Memory B cell (primary cell): ENCODE data around the gene HPX.
A peak's percentile ranks its signal among the peaks of the same experiment; 100 is the strongest.

ENCODE experiments used
- ATAC-seq: fragments of 150-1000 bp; cut with Tn5 transposase; 2 replicates; pipeline ENCODE4 v1.10.0; 2021; ENCODE audit warnings: low read depth, mild to moderate bottlenecking, moderate library complexity
- DNase-seq, 2 donors: peaks; one replicate each; pipeline ENCODE4 v3.0.0; 2022; ENCODE audit warnings: low spot score in 2 of 2
- H3K27ac Mint-ChIP-seq: one replicate; pipeline ENCODE4 v1.8.0; 2022; ENCODE audit warnings: mild to moderate bottlenecking, moderate library complexity, mixed read lengths
- H3K27me3 Mint-ChIP-seq: one replicate; pipeline ENCODE4 v1.8.0; 2022; ENCODE audit warnings: mixed read lengths
- H3K36me3 Mint-ChIP-seq: one replicate; pipeline ENCODE4 v1.8.0; 2022; ENCODE audit warnings: mild to moderate bottlenecking, mixed read lengths
- H3K4me1 Mint-ChIP-seq: one replicate; pipeline ENCODE4 v1.8.0; 2022; ENCODE audit warnings: mixed read lengths
- H3K4me3 Mint-ChIP-seq: one replicate; pipeline ENCODE4 v1.8.0; 2022; ENCODE audit warnings: mild to moderate bottlenecking, moderate library complexity, mixed read lengths
- H3K9me3 Mint-ChIP-seq: one replicate; pipeline ENCODE4 v1.8.0; 2022; ENCODE audit warnings: mixed read lengths

Gene HPX, protein sequence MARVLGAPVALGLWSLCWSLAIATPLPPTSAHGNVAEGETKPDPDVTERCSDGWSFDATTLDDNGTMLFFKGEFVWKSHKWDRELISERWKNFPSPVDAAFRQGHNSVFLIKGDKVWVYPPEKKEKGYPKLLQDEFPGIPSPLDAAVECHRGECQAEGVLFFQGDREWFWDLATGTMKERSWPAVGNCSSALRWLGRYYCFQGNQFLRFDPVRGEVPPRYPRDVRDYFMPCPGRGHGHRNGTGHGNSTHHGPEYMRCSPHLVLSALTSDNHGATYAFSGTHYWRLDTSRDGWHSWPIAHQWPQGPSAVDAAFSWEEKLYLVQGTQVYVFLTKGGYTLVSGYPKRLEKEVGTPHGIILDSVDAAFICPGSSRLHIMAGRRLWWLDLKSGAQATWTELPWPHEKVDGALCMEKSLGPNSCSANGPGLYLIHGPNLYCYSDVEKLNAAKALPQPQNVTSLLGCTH

DNA sequence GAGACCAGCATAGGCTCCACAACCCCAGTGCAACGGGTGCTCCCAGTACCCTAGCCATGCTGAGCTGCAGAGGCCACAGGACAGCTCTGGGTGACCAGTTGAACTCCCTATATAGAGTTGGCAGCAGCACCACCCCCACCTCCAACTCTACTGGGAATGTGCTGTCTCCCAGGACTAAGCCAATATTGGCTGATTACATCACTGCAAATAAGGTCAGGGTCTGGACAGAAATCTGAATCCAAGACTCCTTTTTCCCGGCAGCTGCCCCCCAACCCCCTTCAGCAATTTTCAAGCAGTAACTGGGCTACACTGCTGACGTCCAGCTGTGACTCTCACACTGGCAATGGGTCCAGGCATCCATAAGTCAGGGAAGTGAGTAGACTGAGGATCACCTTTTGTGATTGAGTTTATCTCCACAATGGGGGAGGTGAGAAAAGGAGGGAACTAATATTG is at the start of gene HPX:
Gene HPX, minus strand, starts transcription at position 82 of the 453 bp plus-strand sequence. Its CDS starts 24 bp downstream, at position 58.
- Mint-ChIP-seq H3K27ac (no peak within 1 kb of the TSS), H3K36me3 (no peaks in the 10 kb centered on the region), H3K4me3 (no peak within 1 kb of the TSS), H3K9me3 (no peaks in the 10 kb centered on the region), H3K4me1 (peaks cover under 1% of the 10 kb centered on the region), H3K27me3 (peaks cover under 1% of the 10 kb centered on the region)
- DNase-seq (no peak), ATAC-seq (no peak)

DNA sequence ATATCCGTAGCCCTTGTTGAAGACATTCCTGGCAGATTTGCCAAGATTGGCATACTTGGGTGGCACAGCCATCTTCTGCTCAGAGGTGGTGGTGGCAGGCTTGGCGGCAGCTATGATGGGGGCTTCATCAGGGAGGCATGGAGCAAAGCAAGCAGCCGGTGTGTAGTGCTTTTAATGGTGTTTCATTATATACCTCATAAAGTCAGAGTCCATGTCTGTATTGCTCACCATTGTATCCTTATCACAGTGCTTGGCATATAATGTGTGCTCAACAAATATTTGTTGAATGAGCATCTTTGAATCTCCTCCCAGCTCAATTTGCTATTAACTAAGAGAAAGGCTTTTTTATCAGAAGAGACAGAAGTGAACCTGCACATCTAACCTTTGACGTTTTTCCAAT is 48.5 kb upstream of the HPX start:
- no peaks in the 10 kb centered on the region for H3K9me3 Mint-ChIP-seq
- DNase-seq (no peak), ATAC-seq (no peak)
- H3K4me3 Mint-ChIP-seq, result no peak overlapping the region
- peaks cover 9% of the 10 kb centered on the region for H3K36me3 Mint-ChIP-seq
- H3K4me1 Mint-ChIP-seq, result peaks cover 11% of the 10 kb centered on the region
- no peak overlapping the region for H3K27ac Mint-ChIP-seq
- no peaks in the 10 kb centered on the region for H3K27me3 Mint-ChIP-seq

- ATAC-seq (no peak), DNase-seq (no peak)
- peaks cover 7% of the 10 kb centered on the region for H3K4me1 Mint-ChIP-seq
- H3K27me3 Mint-ChIP-seq, result no peaks in the 10 kb centered on the region
- H3K36me3 Mint-ChIP-seq, result peaks cover 9% of the 10 kb centered on the region
- H3K27ac Mint-ChIP-seq, result no peak overlapping the region
- H3K9me3 Mint-ChIP-seq, result no peaks in the 10 kb centered on the region
- H3K4me3 Mint-ChIP-seq, result no peak overlapping the region
These were observed 48.0 kb upstream of the HPX start for GRCh38 chr11:6488821-6489220.

- H3K9me3 Mint-ChIP-seq, result no peaks in the 10 kb centered on the region
- H3K27ac Mint-ChIP-seq, result peak overlapping the region; percentile 49
- ATAC-seq (no peak), DNase-seq (no peak)
- no peak overlapping the region for H3K4me3 Mint-ChIP-seq
- H3K27me3 Mint-ChIP-seq, result no peaks in the 10 kb centered on the region
- peaks cover 7% of the 10 kb centered on the region for H3K4me1 Mint-ChIP-seq
- peaks cover 11% of the 10 kb centered on the region for H3K36me3 Mint-ChIP-seq
These were observed 47.6 kb upstream of the HPX start for GRCh38 chr11:6488342-6488741.

DNA sequence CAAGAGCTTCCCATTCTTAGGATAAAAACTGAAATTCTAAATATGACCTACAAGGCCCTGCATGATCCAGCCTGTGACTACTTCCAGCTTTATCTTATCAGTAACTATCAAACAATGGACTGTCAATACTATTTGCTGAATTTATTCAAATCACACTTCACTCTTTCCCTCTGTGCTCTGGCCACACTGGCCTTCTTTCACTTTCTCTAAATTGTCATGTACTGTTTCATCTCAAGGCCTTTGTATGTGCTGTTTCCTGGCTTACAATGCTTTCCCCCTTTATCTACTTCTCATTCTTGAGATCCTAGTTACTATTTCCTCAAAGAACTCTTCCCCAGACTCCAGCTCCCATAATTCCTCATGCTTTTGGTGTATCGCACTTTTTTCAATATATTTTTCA is 46.2 kb upstream of the HPX start:
- peaks cover 9% of the 10 kb centered on the region for H3K4me1 Mint-ChIP-seq
- H3K27ac Mint-ChIP-seq, result no peak overlapping the region
- peaks cover 13% of the 10 kb centered on the region for H3K36me3 Mint-ChIP-seq
- H3K9me3 Mint-ChIP-seq, result no peaks in the 10 kb centered on the region
- ATAC-seq, result no peak
- no peak overlapping the region for H3K4me3 Mint-ChIP-seq
- DNase-seq, result no peak
- no peaks in the 10 kb centered on the region for H3K27me3 Mint-ChIP-seq

GRCh38 chr11:6486256-6486655 is 45.5 kb upstream of the HPX start:
- DNase-seq (no peak), ATAC-seq (no peak)
- H3K27ac Mint-ChIP-seq, result no peak overlapping the region
- H3K4me3 Mint-ChIP-seq, result no peak overlapping the region
- peaks cover 9% of the 10 kb centered on the region for H3K4me1 Mint-ChIP-seq
- no peaks in the 10 kb centered on the region for H3K9me3 Mint-ChIP-seq
- no peaks in the 10 kb centered on the region for H3K27me3 Mint-ChIP-seq
- peaks cover 9% of the 10 kb centered on the region for H3K36me3 Mint-ChIP-seq

- H3K27me3 Mint-ChIP-seq, result no peaks in the 10 kb centered on the region
- no peak overlapping the region for H3K27ac Mint-ChIP-seq
- ATAC-seq, result no peak
- H3K4me1 Mint-ChIP-seq, result peaks cover 14% of the 10 kb centered on the region
- DNase-seq, result no peak
- no peaks in the 10 kb centered on the region for H3K9me3 Mint-ChIP-seq
- H3K4me3 Mint-ChIP-seq, result no peak overlapping the region
- H3K36me3 Mint-ChIP-seq, result peaks cover 9% of the 10 kb centered on the region
These were observed 44.9 kb upstream of the HPX start for GRCh38 chr11:6485661-6486060.

DNA sequence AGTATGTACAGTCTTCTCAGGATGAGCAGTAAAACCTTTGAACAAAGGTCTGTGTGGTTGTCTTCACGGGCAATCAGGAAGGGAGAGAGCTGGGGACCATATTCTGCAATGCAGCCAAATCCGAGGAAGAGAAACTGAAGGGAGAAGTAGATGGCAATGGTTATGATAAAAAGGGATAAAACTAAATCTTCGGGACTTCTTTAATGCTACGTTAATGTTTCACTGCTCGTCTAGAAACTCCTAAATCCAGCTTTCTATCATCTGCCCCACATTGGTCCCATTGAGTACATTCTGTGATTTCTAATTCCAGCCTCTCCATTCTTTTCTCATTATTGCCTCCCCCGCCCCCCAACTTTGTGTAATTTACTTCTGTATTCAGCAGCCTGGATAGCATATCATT is 42.2 kb upstream of the HPX start:
- H3K27ac Mint-ChIP-seq, result peak overlapping the region; percentile 72
- no peaks in the 10 kb centered on the region for H3K9me3 Mint-ChIP-seq
- peaks cover 21% of the 10 kb centered on the region for H3K4me1 Mint-ChIP-seq
- H3K4me3 Mint-ChIP-seq, result peak overlapping the region; percentile 19
- DNase-seq, result no peak
- peaks cover 8% of the 10 kb centered on the region for H3K36me3 Mint-ChIP-seq
- ATAC-seq, result no peak
- H3K27me3 Mint-ChIP-seq, result no peaks in the 10 kb centered on the region

GRCh38 chr11:6482441-6482840 is 41.7 kb upstream of the HPX start:
- H3K27me3 Mint-ChIP-seq, result no peaks in the 10 kb centered on the region
- peaks cover 12% of the 10 kb centered on the region for H3K36me3 Mint-ChIP-seq
- H3K9me3 Mint-ChIP-seq, result no peaks in the 10 kb centered on the region
- H3K27ac Mint-ChIP-seq, result peak overlapping the region; percentile 72
- ATAC-seq (no peak), DNase-seq (no peak)
- peaks cover 21% of the 10 kb centered on the region for H3K4me1 Mint-ChIP-seq
- peak overlapping the region; percentile 93 for H3K4me3 Mint-ChIP-seq

DNA sequence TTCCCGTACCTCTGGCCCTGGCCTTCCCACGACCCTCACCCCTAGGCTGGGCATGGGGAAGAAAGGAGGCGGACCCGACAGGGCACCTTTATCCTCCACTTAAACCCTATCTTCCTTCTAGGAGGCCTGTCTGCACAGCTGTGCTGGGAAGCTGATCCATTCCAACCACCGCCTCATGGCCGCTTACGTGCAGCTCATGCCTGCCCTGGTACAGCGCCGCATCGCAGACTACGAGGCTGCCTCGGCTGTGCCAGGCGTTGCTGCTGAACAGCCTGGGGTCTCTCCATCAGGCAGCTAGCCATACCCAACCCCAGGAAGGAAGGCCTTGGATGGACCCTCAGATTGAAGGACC is 41.1 kb upstream of the HPX start:
- no peaks in the 10 kb centered on the region for H3K9me3 Mint-ChIP-seq
- peaks cover 12% of the 10 kb centered on the region for H3K36me3 Mint-ChIP-seq
- no peaks in the 10 kb centered on the region for H3K27me3 Mint-ChIP-seq
- peak overlapping the region; percentile 93 for H3K4me3 Mint-ChIP-seq
- H3K4me1 Mint-ChIP-seq, result peaks cover 21% of the 10 kb centered on the region
- H3K27ac Mint-ChIP-seq, result peak overlapping the region; percentile 98
- ATAC-seq (no peak), DNase-seq (no peak)

GRCh38 chr11:6481012-6481923 is 40.5 kb upstream of the HPX start, which contains the start of the genes ARFIP2 and TIMM10B:
TSS of gene ARFIP2 (minus strand) at chr11:6481331. CDS start at chr11:6480421, 910 bp downstream.
TSS of gene TIMM10B (plus strand) at chr11:6481501. CDS start at chr11:6481517, 16 bp downstream.
- peak within 1 kb of the TSS; percentile 98 for H3K27ac Mint-ChIP-seq
- no peaks in the 10 kb centered on the region for H3K27me3 Mint-ChIP-seq
- peaks cover 21% of the 10 kb centered on the region for H3K4me1 Mint-ChIP-seq
- peaks cover 12% of the 10 kb centered on the region for H3K36me3 Mint-ChIP-seq
- peak; percentile 97 for ATAC-seq
- peak within 1 kb of the TSS; percentile 93 for H3K4me3 Mint-ChIP-seq
- H3K9me3 Mint-ChIP-seq, result no peaks in the 10 kb centered on the region
- DNase-seq, result peak; percentile 92 to 94

DNA sequence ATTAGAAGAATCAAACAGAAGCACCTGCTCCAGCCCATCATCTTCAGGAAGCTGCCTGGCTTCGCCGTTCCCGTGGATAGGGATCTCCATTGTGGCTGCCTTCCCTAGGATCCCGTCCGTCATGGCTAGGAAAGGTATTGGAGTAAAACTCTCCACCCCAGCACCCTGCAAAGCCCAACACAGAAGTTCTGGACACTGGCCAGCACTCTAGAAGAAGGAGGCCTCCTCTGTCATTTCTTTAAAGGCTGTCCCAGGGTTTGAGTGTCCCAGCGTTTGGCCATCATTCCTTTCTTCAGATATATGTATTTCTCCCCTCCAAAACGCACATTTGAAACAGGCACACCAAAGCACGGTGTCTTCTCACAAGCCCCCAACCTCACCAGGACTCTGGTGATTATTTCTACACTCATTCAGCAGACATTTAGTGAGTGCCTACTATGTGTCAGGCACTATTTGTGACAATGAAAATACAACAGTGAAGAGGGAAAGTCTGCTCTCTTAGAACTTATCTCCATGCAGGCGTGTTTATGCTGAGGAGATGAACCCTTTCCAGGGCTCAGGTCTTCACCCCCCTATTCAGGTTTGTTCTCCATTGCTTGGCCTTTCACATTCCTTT is 39.6 kb upstream of the HPX start:
- peak overlapping the region; percentile 93 for H3K4me3 Mint-ChIP-seq
- H3K4me1 Mint-ChIP-seq, result peaks cover 21% of the 10 kb centered on the region
- ATAC-seq (no peak), DNase-seq (no peak)
- peak overlapping the region; percentile 98 for H3K27ac Mint-ChIP-seq
- peaks cover 12% of the 10 kb centered on the region for H3K36me3 Mint-ChIP-seq
- H3K27me3 Mint-ChIP-seq, result no peaks in the 10 kb centered on the region
- no peaks in the 10 kb centered on the region for H3K9me3 Mint-ChIP-seq

GRCh38 chr11:6476571-6476970 is 35.8 kb upstream of the HPX start:
- H3K4me1 Mint-ChIP-seq, result peaks cover 18% of the 10 kb centered on the region
- H3K27me3 Mint-ChIP-seq, result no peaks in the 10 kb centered on the region
- H3K36me3 Mint-ChIP-seq, result peaks cover 5% of the 10 kb centered on the region
- no peaks in the 10 kb centered on the region for H3K9me3 Mint-ChIP-seq
- H3K4me3 Mint-ChIP-seq, result no peak overlapping the region
- DNase-seq, result no peak
- ATAC-seq, result no peak
- H3K27ac Mint-ChIP-seq, result no peak overlapping the region

DNA sequence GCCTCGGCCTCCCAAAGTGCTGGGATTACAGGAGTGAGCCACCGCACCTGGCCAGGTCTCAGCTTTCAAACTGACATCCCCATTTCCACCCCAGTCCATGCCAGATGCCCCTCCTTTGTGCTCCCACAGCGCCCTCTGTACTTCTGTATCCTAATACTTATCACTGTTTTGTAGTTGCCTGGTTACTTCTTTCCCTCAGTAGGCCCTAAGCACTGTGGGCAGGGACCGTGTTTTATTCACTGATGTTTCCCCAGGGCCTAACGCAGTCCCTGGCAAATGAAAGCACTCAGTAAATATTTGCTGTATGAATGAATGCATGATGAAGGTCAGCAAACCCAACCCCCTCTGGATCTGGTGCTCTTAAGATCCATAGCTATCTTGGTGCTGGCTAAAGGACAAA is 35.1 kb upstream of the HPX start:
- H3K27ac Mint-ChIP-seq, result peak overlapping the region; percentile 54
- H3K36me3 Mint-ChIP-seq, result peaks cover 5% of the 10 kb centered on the region
- no peaks in the 10 kb centered on the region for H3K27me3 Mint-ChIP-seq
- DNase-seq (no peak), ATAC-seq (no peak)
- H3K9me3 Mint-ChIP-seq, result no peaks in the 10 kb centered on the region
- no peak overlapping the region for H3K4me3 Mint-ChIP-seq
- peaks cover 16% of the 10 kb centered on the region for H3K4me1 Mint-ChIP-seq
